ENCODE results near the gene CCDC71. TPM values are rescaled to one million over a fixed set of nuclear protein-coding genes. Genes with fewer than 3 reads are reported as not detected.

CCDC71 gene
- total RNA-seq, 4 donors from 2014 or later, result 9.2 to 58.2 (median 31.3) TPM

Other genes starting within 250 kb of the CCDC71 start
- 100 to 1,000 TPM in 1 of 4 donors, 10 to 100 TPM in 3; 37.4 to 102 (median 79.9) TPM for gene ARIH2, start 247.5 kb downstream of the CCDC71 start, total RNA-seq
- 10 to 100 TPM; 35.0 to 81.5 (median 51.1) TPM for gene P4HTM, start 176.1 kb downstream of the CCDC71 start, total RNA-seq
- gene WDR6, start 158.9 kb downstream of the CCDC71 start, total RNA-seq, result 100 to 1,000 TPM in 3 of 4 donors, 10 to 100 TPM in 1; 50.0 to 243 (median 122) TPM
- 10 to 100 TPM; 13.8 to 93.0 (median 27.7) TPM for gene DALRD3, start 147.8 kb downstream of the CCDC71 start, total RNA-seq
- 10 to 100 TPM in 3 of 4 donors, 1 to 10 TPM in 1; 8.8 to 96.6 (median 30.3) TPM for gene NDUFAF3, start 144.2 kb downstream of the CCDC71 start, total RNA-seq
- 100 to 1,000 TPM in 3 of 4 donors, 10 to 100 TPM in 1; 53.0 to 273 (median 163) TPM for gene IMPDH2, start 136.9 kb downstream of the CCDC71 start, total RNA-seq
- 100 to 1,000 TPM in 2 of 4 donors, 10 to 100 TPM in 2; 69.0 to 140 (median 104) TPM for gene QRICH1, start 72.3 kb downstream of the CCDC71 start, total RNA-seq
- gene QARS1, start 61.6 kb downstream of the CCDC71 start, total RNA-seq, result 100 to 1,000 TPM; 124 to 280 (median 161) TPM
- gene USP19, start 45.5 kb downstream of the CCDC71 start, total RNA-seq, result 10 to 100 TPM; 21.5 to 66.6 (median 43.6) TPM
- gene LAMB2, start 33.3 kb downstream of the CCDC71 start, total RNA-seq, result 100 to 1,000 TPM; 387 to 604 (median 509) TPM
- 10 to 100 TPM in 3 of 4 donors, 1 to 10 TPM in 1; 7.7 to 67.6 (median 39.4) TPM for gene KLHDC8B, start 5.3 kb upstream of the CCDC71 start, total RNA-seq
- gene C3orf62, start 110.9 kb upstream of the CCDC71 start, total RNA-seq, result 1 to 10 TPM; 1.5 to 9.0 (median 4.9) TPM
- gene USP4, start 173.7 kb upstream of the CCDC71 start, total RNA-seq, result 10 to 100 TPM in 3 of 4 donors, 1 to 10 TPM in 1; 9.2 to 78.3 (median 28.8) TPM
- 100 to 1,000 TPM in 2 of 4 donors, 10 to 100 TPM in 2; 40.2 to 450 (median 81.2) TPM for gene GPX1, start 192.0 kb upstream of the CCDC71 start, total RNA-seq
- gene RHOA, start 245.6 kb upstream of the CCDC71 start, total RNA-seq, result 100 to 1,000 TPM; 282 to 493 (median 419) TPM
- gene TCTA, start 246.1 kb upstream of the CCDC71 start, total RNA-seq, result 10 to 100 TPM in 3 of 4 donors, 1 to 10 TPM in 1; 2.1 to 26.0 (median 18.7) TPM

All from uterus (tissue), 4 donors.